H9 (cell line): Measurements from ENCODE around the gene COL23A1. TPM values are rescaled to one million over a fixed set of nuclear protein-coding genes. Genes with fewer than 3 reads are reported as not detected.

ENCODE experiments used
- DNase-seq: peaks from one replicate; pipeline ENCODE4 v3.0.0-alpha.2; 2017
- H2AFZ ChIP-seq: one replicate; pipeline ENCODE4 v1.6.1; 2013; ENCODE audit warnings: mild to moderate bottlenecking, low read length, control low read depth, moderate library complexity
- H2AK5ac ChIP-seq: 2 replicates; pipeline ENCODE4 v1.6.1; 2013; ENCODE audit warnings: low read length, control low read depth, mixed read lengths; ENCODE audit not compliant: insufficient read length
- H2BK120ac ChIP-seq: one replicate; pipeline ENCODE4 v1.6.1; 2013; ENCODE audit warnings: low read depth, mild to moderate bottlenecking, low read length, control low read depth, inconsistent platforms; ENCODE audit not compliant: poor library complexity, severe bottlenecking
- H2BK12ac ChIP-seq: 2 replicates; pipeline ENCODE4 v1.6.1; 2013; ENCODE audit warnings: low read length, control low read depth, mixed read lengths, low read depth; ENCODE audit not compliant: insufficient read length
- H2BK15ac ChIP-seq: 2 replicates; pipeline ENCODE4 v1.6.1; 2013; ENCODE audit warnings: low read depth, low read length, control low read depth
- H2BK20ac ChIP-seq: one replicate; pipeline ENCODE4 v1.6.1; 2013; ENCODE audit warnings: low read depth, mild to moderate bottlenecking, low read length, control low read depth, inconsistent platforms; ENCODE audit not compliant: poor library complexity, severe bottlenecking
- H2BK5ac ChIP-seq: 2 replicates; pipeline ENCODE4 v1.6.1; 2013; ENCODE audit warnings: low read length, control low read depth, mixed read lengths; ENCODE audit not compliant: insufficient read length
- H3K14ac ChIP-seq: 2 replicates; pipeline ENCODE4 v1.6.1; 2013; ENCODE audit warnings: low read length, control low read depth; ENCODE audit not compliant: insufficient read depth
- H3K18ac ChIP-seq: 2 replicates; pipeline ENCODE4 v1.6.1; 2013; ENCODE audit warnings: low read depth, mild to moderate bottlenecking, mixed read lengths, low read length, control low read depth; ENCODE audit not compliant: insufficient read length
- H3K23ac ChIP-seq: 2 replicates; pipeline ENCODE4 v1.6.1; 2013; ENCODE audit warnings: low read length, control low read depth, mixed read lengths, low read depth; ENCODE audit not compliant: insufficient read length
- H3K23me2 ChIP-seq: 2 replicates; pipeline ENCODE4 v1.6.1; 2013; ENCODE audit warnings: low read depth, mild to moderate bottlenecking, mixed read lengths, low read length, control low read depth; ENCODE audit not compliant: insufficient read length, poor library complexity, severe bottlenecking
- H3K27ac ChIP-seq: 2 replicates; pipeline ENCODE4 v1.5.1; 2013; ENCODE audit warnings: low read length, control low read depth, mixed read lengths, low read depth; ENCODE audit not compliant: insufficient read length
- H3K27me3 ChIP-seq: 2 replicates; pipeline ENCODE4 v1.6.1; 2013; ENCODE audit warnings: low read length, control low read depth, inconsistent platforms; ENCODE audit not compliant: insufficient read depth
- H3K4ac ChIP-seq: 2 replicates; pipeline ENCODE4 v1.6.1; 2013; ENCODE audit warnings: low read depth, mild to moderate bottlenecking, control low read depth, inconsistent platforms, low read length, moderate library complexity
- H3K4me1 ChIP-seq: 2 replicates; pipeline ENCODE4 v1.6.1; 2013; ENCODE audit warnings: low read length, control low read depth, inconsistent platforms; ENCODE audit not compliant: insufficient read depth
- H3K4me2 ChIP-seq: 2 replicates; pipeline ENCODE4 v1.6.1; 2013; ENCODE audit warnings: low read length, control low read depth, mixed read lengths; ENCODE audit not compliant: insufficient read length, insufficient read depth
- H3K56ac ChIP-seq: 2 replicates; pipeline ENCODE4 v1.6.1; 2013; ENCODE audit warnings: low read depth, mild to moderate bottlenecking, mixed read lengths, low read length, control low read depth; ENCODE audit not compliant: insufficient read length
- H3K79me1 ChIP-seq: 2 replicates; pipeline ENCODE4 v1.6.1; 2013; ENCODE audit warnings: low read depth, mild to moderate bottlenecking, moderate library complexity, low read length, control low read depth, inconsistent platforms; ENCODE audit not compliant: insufficient read depth, poor library complexity, severe bottlenecking
- H3K79me2 ChIP-seq: 2 replicates; pipeline ENCODE4 v1.6.1; 2013; ENCODE audit warnings: low read length, control low read depth, inconsistent platforms; ENCODE audit not compliant: insufficient read depth
- H3K9ac ChIP-seq: 2 replicates; pipeline ENCODE4 v1.6.1; 2013; ENCODE audit warnings: low read length, control low read depth, mixed read lengths; ENCODE audit not compliant: insufficient read length; ENCODE audit errors: extremely low read depth
- H3K9me3 ChIP-seq: one replicate; pipeline ENCODE4 v1.6.1; 2013; ENCODE audit warnings: low read depth, low read length, inconsistent platforms; ENCODE audit not compliant: control insufficient read depth
- H3T11ph ChIP-seq: one replicate; pipeline ENCODE4 v1.6.1; 2013; ENCODE audit warnings: mild to moderate bottlenecking, low read length, control low read depth, inconsistent platforms
- H4K20me1 ChIP-seq: one replicate; pipeline ENCODE4 v1.6.1; 2013; ENCODE audit not compliant: control insufficient read depth, insufficient read length, insufficient read depth
- H4K5ac ChIP-seq: 2 replicates; pipeline ENCODE4 v1.6.1; 2013; ENCODE audit warnings: low read depth, mild to moderate bottlenecking, mixed read lengths, low read length, control low read depth; ENCODE audit not compliant: insufficient read length
- H4K8ac ChIP-seq: replicated peaks from 2 replicates; pipeline ENCODE4 v1.6.1; 2013; ENCODE audit warnings: low read length, control low read depth, mixed read lengths, low read depth; ENCODE audit not compliant: insufficient read length
- H4K91ac ChIP-seq: 2 replicates; pipeline ENCODE4 v1.6.1; 2013; ENCODE audit warnings: low read depth, mild to moderate bottlenecking, moderate library complexity, mixed read lengths, low read length, control low read depth; ENCODE audit not compliant: insufficient read length
- H3K27ac Mint-ChIP-seq, 3 experiments: 2 replicates in 2 of 3; 3 replicates in 1 of 3; pipeline ENCODE4 v1.8.0; 2020 to 2021; ENCODE audit warnings: mixed read lengths in 3 of 3, mild to moderate bottlenecking in 1 of 3, moderate library complexity in 1 of 3
- H3K27me3 Mint-ChIP-seq: 2 replicates; pipeline ENCODE4 v1.8.0; 2021; ENCODE audit warnings: low read depth, mild to moderate bottlenecking, moderate library complexity, mixed read lengths
- H3K36me3 Mint-ChIP-seq, 3 experiments: 2 replicates in 2 of 3; 3 replicates in 1 of 3; pipeline ENCODE4 v1.8.0; 2020 to 2021; ENCODE audit warnings: low read depth in 3 of 3, mixed read lengths in 3 of 3; ENCODE audit not compliant: insufficient read depth in 1 of 3
- H3K4me1 Mint-ChIP-seq, 2 experiments: 2 replicates each; pipeline ENCODE4 v1.8.0; 2020; ENCODE audit warnings: mixed read lengths in 2 of 2
- H3K4me3 Mint-ChIP-seq, 2 experiments: 2 replicates in 1 of 2; 3 replicates in 1 of 2; pipeline ENCODE4 v1.8.0; 2020 to 2021; ENCODE audit warnings: mild to moderate bottlenecking in 2 of 2, mixed read lengths in 2 of 2, moderate library complexity in 1 of 2
- H3K9me3 Mint-ChIP-seq, 2 experiments: 2 replicates in 1 of 2; 3 replicates in 1 of 2; pipeline ENCODE4 v1.8.0; 2020; ENCODE audit warnings: mild to moderate bottlenecking in 2 of 2, mixed read lengths in 2 of 2, moderate library complexity in 1 of 2
- CTCF ChIP-seq: fragments of 200-600 bp; sonication (generic); conservative IDR thresholded peaks from 3 replicates; pipeline ENCODE4 v1.8.0; 2021; ENCODE audit warnings: antibody characterized with exemption, mild to moderate bottlenecking
- WGBS: extraction: QIAGEN DNeasy Blood & Tissue Kit; methylation state at CpG from one replicate; pipeline ENCODE4 v1.1.7; 2013; ENCODE audit warnings: missing lambda C conversion rate, low lambda C conversion rate, mixed read lengths; ENCODE audit not compliant: insufficient read length; ENCODE audit errors: extremely low coverage; 5-methylcytosine and 5-hydroxymethylcytosine counted together
- total RNA-seq: library from RNA; stranded (reverse); gene quantifications from 2 replicates; pipeline ENCODE4 v1.2.1, GENCODE V29; 2021

Gene COL23A1
- total RNA-seq, 1 experiment from 2014 or later = 2.6 TPM

- Histone ChIP-seq H2BK20ac (no peak overlapping the region), H3K27ac (no peak overlapping the region), H2BK15ac (no peak overlapping the region), H2BK120ac (no peak overlapping the region), H3K79me2 (peaks cover 21% of the 10 kb centered on the region), H3K4me2 (no peak overlapping the region), H4K5ac (no peak overlapping the region), H2BK12ac (no peak overlapping the region), H3K4me1 (no peaks in the 10 kb centered on the region; the same call in 1 of the 2 replicates), H2BK5ac (no peak overlapping the region), H4K8ac (no peak overlapping the region), H4K91ac (no peak overlapping the region), H3K27me3 (no peaks in the 10 kb centered on the region), H3T11ph (no peak overlapping the region), H3K23me2 (peaks cover 10% of the 10 kb centered on the region), H3K23ac (no peak overlapping the region), H4K20me1 (peaks cover 2% of the 10 kb centered on the region), H3K79me1 (peaks cover 9% of the 10 kb centered on the region), H2AFZ (no peak overlapping the region), H3K9ac (no peak overlapping the region), H3K9me3 (no peaks in the 10 kb centered on the region), H3K18ac (no peak overlapping the region), H3K56ac (no peak overlapping the region), H3K14ac (no peak overlapping the region), H2AK5ac (no peak overlapping the region), H3K4ac (no peak overlapping the region)
- TF ChIP-seq CTCF = no peak
- Mint-ChIP-seq H3K9me3 (peaks cover 2 to 7% of the 10 kb centered on the region in 2 experiments; a peak in 4 of 5 replicates), H3K36me3 (peaks cover 23 to 26% (median 25%) of the 10 kb centered on the region in 3 experiments), H3K27me3 (peaks cover 30% of the 10 kb centered on the region), H3K4me3 (peak overlapping the region; percentile 54 to 71; a peak in 3 of 5 replicates), H3K27ac (no peak overlapping the region), H3K4me1 (peaks cover 14 to 27% of the 10 kb centered on the region in 2 experiments)
- peak; percentile 14 for DNase-seq
- no CpG with 5 or more reads among the region's 10 CpGs for WGBS
Observed at GRCh38 chr5:178202541-178202940, 387.7 kb downstream of the COL23A1 start.
